Stimulated activated CD4-positive, alpha-beta T cell treated with anti-CD3 and anti-CD28 coated beads, TNF-alpha, amount 100 ng/mL, for 48 hours (primary cell): ENCODE measurements around the gene ANO2.

Experiments used
- DNase-seq, 3 donors: peaks; one replicate each; pipeline ENCODE4 v3.0.0-alpha.2; 2020; ENCODE audit warnings: low read depth in 3 of 3

The ANO2 gene

GRCh38 chr12:5945071-5946008, at the start of gene ANO2:
Gene ANO2 (minus strand): TSS chr12:5945259. CDS start chr12:5945217, 42 bp downstream.
- no peak for DNase-seq

GRCh38 chr12:5989621-5990020, 44.6 kb upstream of the ANO2 start:
- no peak for DNase-seq

GRCh38 chr12:5988659-5989116, 43.6 kb upstream of the ANO2 start:
- peak; percentile 56 to 64 (median 62) for DNase-seq

GRCh38 chr12:5988088-5988487, 43.0 kb upstream of the ANO2 start:
- no peak for DNase-seq

GRCh38 chr12:5987573-5987972, 42.5 kb upstream of the ANO2 start:
- no peak for DNase-seq

- DNase-seq, result no peak
Measured at GRCh38 chr12:5985471-5985870, 40.4 kb upstream of the ANO2 start.

GRCh38 chr12:5984873-5985272, 39.8 kb upstream of the ANO2 start:
- no peak for DNase-seq

GRCh38 chr12:5982106-5982505, 37.0 kb upstream of the ANO2 start:
- DNase-seq, result no peak

GRCh38 chr12:5977556-5977955, 32.5 kb upstream of the ANO2 start:
- DNase-seq, result no peak

- DNase-seq, result no peak
Measured at GRCh38 chr12:5976711-5977110, 31.7 kb upstream of the ANO2 start.

- DNase-seq, result no peak
Measured at GRCh38 chr12:5976196-5976595, 31.1 kb upstream of the ANO2 start.

- DNase-seq, result no peak
Measured at GRCh38 chr12:5973461-5974115, 28.5 kb upstream of the ANO2 start.

- no peak for DNase-seq
Measured at GRCh38 chr12:5972387-5972786, 27.3 kb upstream of the ANO2 start.

GRCh38 chr12:5971194-5971850, 26.3 kb upstream of the ANO2 start:
- DNase-seq, result no peak

GRCh38 chr12:5969974-5970690, 25.1 kb upstream of the ANO2 start:
- no peak for DNase-seq

- no peak for DNase-seq
Measured at GRCh38 chr12:5969156-5969973, 24.3 kb upstream of the ANO2 start.

GRCh38 chr12:5967645-5968415, 22.8 kb upstream of the ANO2 start:
- no peak for DNase-seq

- no peak for DNase-seq
Measured at GRCh38 chr12:5966486-5967095, 21.5 kb upstream of the ANO2 start.

- DNase-seq, result peak; percentile 12 to 32 (median 18)
Measured at GRCh38 chr12:5965950-5966383, 20.9 kb upstream of the ANO2 start.
